Fibroblast of lung (primary cell): ENCODE data around the gene CCDC3. TPM values are rescaled to one million over a fixed set of nuclear protein-coding genes. Genes with fewer than 3 reads are reported as not detected.

ENCODE experiments used
- DNase-seq, 2 donors: peaks; one replicate each; pipeline versions ENCODE4 v3.0.0 to v3.0.0-alpha.2; 2010; ENCODE audit warnings: low read depth in 2 of 2
- H2AFZ ChIP-seq: 2 replicates; pipeline ENCODE4 v1.5.1; 2012; ENCODE audit warnings: low read length, control low read depth, inconsistent platforms
- H3K27ac ChIP-seq: 2 replicates; pipeline ENCODE4 v1.5.1; 2011; ENCODE audit warnings: low read length, control low read depth; ENCODE audit not compliant: insufficient read depth
- H3K27me3 ChIP-seq: 2 replicates; pipeline ENCODE4 v1.5.1; 2011; ENCODE audit warnings: mild to moderate bottlenecking, low read length; ENCODE audit not compliant: control insufficient read depth, insufficient read depth
- H3K36me3 ChIP-seq: 2 replicates; pipeline ENCODE4 v1.5.1; 2011; ENCODE audit warnings: low read length; ENCODE audit not compliant: control insufficient read depth, insufficient read depth
- H3K4me1 ChIP-seq: 2 replicates; pipeline ENCODE4 v1.5.1; 2011; ENCODE audit warnings: low read length; ENCODE audit not compliant: control insufficient read depth, insufficient read depth; ENCODE audit errors: extremely low read depth
- H3K4me2 ChIP-seq: 2 replicates; pipeline ENCODE4 v1.5.1; 2011; ENCODE audit warnings: low read length, control low read depth; ENCODE audit not compliant: insufficient read depth; ENCODE audit errors: extremely low read depth
- H3K4me3 ChIP-seq, 4 experiments: fragments of 200-600 bp in 1 of 4; sonication (generic) in 1 of 4; replicated peaks in 1 of 4; 2 replicates each; pipeline ENCODE4 v1.5.1; 2011 to 2016; ENCODE audit warnings: low read length in 4 of 4, low read depth in 3 of 4, mild to moderate bottlenecking in 3 of 4, control low read depth in 2 of 4, inconsistent platforms in 1 of 4, mixed read lengths in 1 of 4; ENCODE audit not compliant: insufficient read depth in 1 of 4; ENCODE audit errors: control extremely low read depth in 1 of 4
- H3K79me2 ChIP-seq: 2 replicates; pipeline ENCODE4 v1.5.1; 2012; ENCODE audit warnings: mild to moderate bottlenecking, low read length, inconsistent platforms; ENCODE audit not compliant: control insufficient read depth, insufficient read depth
- H3K9ac ChIP-seq: 2 replicates; pipeline ENCODE4 v1.5.1; 2011; ENCODE audit warnings: mild to moderate bottlenecking, low read length, control low read depth; ENCODE audit not compliant: insufficient read depth
- H3K9me3 ChIP-seq: 2 replicates; pipeline ENCODE4 v1.5.1; 2012; ENCODE audit warnings: low read depth, low read length; ENCODE audit not compliant: control insufficient read depth, insufficient read depth
- H4K20me1 ChIP-seq: 2 replicates; pipeline ENCODE4 v1.5.1; 2011; ENCODE audit warnings: low read length; ENCODE audit not compliant: control insufficient read depth, insufficient read depth; ENCODE audit errors: extremely low read depth
- EZH2 ChIP-seq: IDR thresholded peaks from 2 replicates; pipeline ENCODE4 v1.5.1; 2012; ENCODE audit warnings: low read length, control low read depth, mild to moderate bottlenecking; ENCODE audit errors: missing control alignments
- polyA plus RNA-seq, 2 donors: library from polyadenylated mRNA; depleted of rRNA in 1 of 2; stranded (reverse) in 1 of 2; unstranded in 1 of 2; fragments of >200 nt; gene quantifications; 2 replicates each; pipeline ENCODE4 v1.2.1, GENCODE V29; 2011 to 2012; ENCODE audit warnings: missing spikeins in 1 of 2
- total RNA-seq: library from RNA; depleted of rRNA; stranded (reverse); fragments of >200 nt; gene quantifications from 2 replicates; pipeline ENCODE4 v1.2.1, GENCODE V29; 2014
- TF ChIP-seq, protein P1 (sequence below), 2 donors: IDR thresholded peaks in 1 of 2; conservative IDR thresholded peaks in 1 of 2; 1 replicate in 1 of 2; 2 replicates in 1 of 2; pipeline ENCODE4 v1.5.1; 2011 to 2012; ENCODE audit warnings: low read length in 2 of 2, control low read depth in 1 of 2, inconsistent platforms in 1 of 2, low read depth in 1 of 2, mild to moderate bottlenecking in 1 of 2

Gene CCDC3
- total and polyA plus RNA-seq, 2 donors (not counting 1 experiment from before 2014, with no cell fraction given): 0.33 to 0.65 TPM

DNA sequence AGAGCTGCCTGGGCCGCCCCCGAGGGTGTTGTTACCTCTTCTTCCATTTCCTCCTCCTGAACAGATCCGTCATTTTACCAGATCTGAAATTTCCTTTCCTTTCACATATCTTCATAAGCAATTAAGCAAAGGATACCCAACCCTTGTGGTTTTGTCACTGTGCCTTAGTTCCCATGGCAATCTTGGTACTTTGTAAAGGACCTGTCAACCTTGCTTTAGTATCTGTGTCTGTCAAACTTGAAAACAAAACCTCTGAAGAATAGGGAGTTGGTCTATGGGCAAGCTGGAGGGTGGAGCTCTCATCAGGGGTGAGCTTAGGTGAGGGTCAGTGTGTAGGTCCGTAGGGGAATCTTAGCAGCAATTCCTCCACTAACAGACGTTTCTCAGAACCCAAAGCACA lies 25.4 kb upstream of the CCDC3 start:
- Histone ChIP-seq H4K20me1 (no peaks in the 10 kb centered on the region), H3K79me2 (no peaks in the 10 kb centered on the region), H3K9ac (no peak overlapping the region), H3K27me3 (no peaks in the 10 kb centered on the region), H3K9me3 (no peaks in the 10 kb centered on the region), H3K4me1 (no peaks in the 10 kb centered on the region), H3K27ac (no peak overlapping the region), H2AFZ (no peak overlapping the region), H3K4me2 (no peak overlapping the region), H3K4me3 (no peak overlapping the region), H3K36me3 (no peaks in the 10 kb centered on the region)
- DNase-seq: no peak
- no peak for TF ChIP-seq EZH2
- TF ChIP-seq, protein P1, sequence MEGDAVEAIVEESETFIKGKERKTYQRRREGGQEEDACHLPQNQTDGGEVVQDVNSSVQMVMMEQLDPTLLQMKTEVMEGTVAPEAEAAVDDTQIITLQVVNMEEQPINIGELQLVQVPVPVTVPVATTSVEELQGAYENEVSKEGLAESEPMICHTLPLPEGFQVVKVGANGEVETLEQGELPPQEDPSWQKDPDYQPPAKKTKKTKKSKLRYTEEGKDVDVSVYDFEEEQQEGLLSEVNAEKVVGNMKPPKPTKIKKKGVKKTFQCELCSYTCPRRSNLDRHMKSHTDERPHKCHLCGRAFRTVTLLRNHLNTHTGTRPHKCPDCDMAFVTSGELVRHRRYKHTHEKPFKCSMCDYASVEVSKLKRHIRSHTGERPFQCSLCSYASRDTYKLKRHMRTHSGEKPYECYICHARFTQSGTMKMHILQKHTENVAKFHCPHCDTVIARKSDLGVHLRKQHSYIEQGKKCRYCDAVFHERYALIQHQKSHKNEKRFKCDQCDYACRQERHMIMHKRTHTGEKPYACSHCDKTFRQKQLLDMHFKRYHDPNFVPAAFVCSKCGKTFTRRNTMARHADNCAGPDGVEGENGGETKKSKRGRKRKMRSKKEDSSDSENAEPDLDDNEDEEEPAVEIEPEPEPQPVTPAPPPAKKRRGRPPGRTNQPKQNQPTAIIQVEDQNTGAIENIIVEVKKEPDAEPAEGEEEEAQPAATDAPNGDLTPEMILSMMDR (conservative IDR thresholded peaks at IDR 0.05 in 1 of 2, IDR thresholded peaks at IDR 0.05 in 1 of 2; ENCODE audit: low read depth in 1 of 2, low read length in 2 of 2): no peak

DNA sequence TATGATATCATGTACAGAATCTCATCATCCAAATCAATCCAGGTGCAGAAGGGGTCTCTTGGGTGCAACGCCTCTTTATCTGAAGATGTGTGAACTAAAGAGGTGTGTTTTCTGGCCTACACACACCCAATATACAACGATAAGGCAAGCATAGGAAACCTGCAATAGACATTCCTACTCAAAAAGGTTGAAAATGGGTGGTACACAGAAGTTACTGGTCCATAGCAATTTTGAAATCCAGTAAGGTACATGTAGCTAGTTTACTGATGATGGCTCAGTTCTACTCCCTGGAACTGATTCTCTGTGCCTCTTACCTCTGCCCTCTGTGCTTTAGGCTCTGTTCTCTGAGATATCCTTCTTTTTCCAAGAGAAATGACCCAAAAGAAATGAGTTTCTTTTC lies 22.2 kb upstream of the CCDC3 start:
- Histone ChIP-seq H3K79me2 (no peaks in the 10 kb centered on the region), H3K9ac (no peak overlapping the region), H4K20me1 (no peaks in the 10 kb centered on the region), H3K27me3 (no peaks in the 10 kb centered on the region), H3K9me3 (no peaks in the 10 kb centered on the region), H3K27ac (no peak overlapping the region), H2AFZ (no peak overlapping the region), H3K4me1 (no peaks in the 10 kb centered on the region), H3K4me3 (no peak overlapping the region), H3K36me3 (no peaks in the 10 kb centered on the region), H3K4me2 (no peak overlapping the region)
- TF ChIP-seq, protein P1 (conservative IDR thresholded peaks at IDR 0.05 in 1 of 2, IDR thresholded peaks at IDR 0.05 in 1 of 2; ENCODE audit: low read depth in 1 of 2, low read length in 2 of 2): no peak
- no peak for TF ChIP-seq EZH2
- no peak for DNase-seq

DNA sequence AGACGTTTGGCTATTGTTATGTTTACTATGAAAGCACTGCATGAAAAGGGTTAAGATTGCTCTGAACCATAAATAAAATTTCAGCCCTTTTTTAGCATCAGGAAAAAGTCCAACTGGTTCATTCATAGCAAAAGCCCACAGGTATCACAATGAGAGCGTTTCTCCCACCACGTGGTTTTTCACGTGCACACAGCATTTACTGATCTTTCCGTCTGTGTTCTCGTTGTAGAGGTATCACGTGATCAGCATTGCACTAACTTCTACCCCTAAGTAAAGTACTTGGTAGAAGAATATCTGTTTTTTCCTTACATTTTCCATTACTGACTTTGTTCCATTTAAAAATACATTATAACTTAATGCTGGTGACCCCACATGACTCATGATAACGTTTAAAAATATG lies 17.8 kb upstream of the CCDC3 start:
- TF ChIP-seq, protein P1 (conservative IDR thresholded peaks at IDR 0.05 in 1 of 2, IDR thresholded peaks at IDR 0.05 in 1 of 2; ENCODE audit: low read depth in 1 of 2, low read length in 2 of 2): no peak
- no peak for TF ChIP-seq EZH2
- no peaks in the 10 kb centered on the region for H3K27me3 ChIP-seq
- H2AFZ ChIP-seq: no peak overlapping the region
- no peaks in the 10 kb centered on the region for H4K20me1 ChIP-seq
- no peak overlapping the region for H3K27ac ChIP-seq
- DNase-seq: no peak
- H3K79me2 ChIP-seq: no peaks in the 10 kb centered on the region
- no peaks in the 10 kb centered on the region for H3K9me3 ChIP-seq
- no peaks in the 10 kb centered on the region for H3K36me3 ChIP-seq
- H3K4me1 ChIP-seq: no peaks in the 10 kb centered on the region
- H3K4me3 ChIP-seq: no peak overlapping the region
- no peak overlapping the region for H3K4me2 ChIP-seq
- H3K9ac ChIP-seq: no peak overlapping the region
